SK-N-SH (cell line): ENCODE results near the gene APELA. TPM values are rescaled to one million over a fixed set of nuclear protein-coding genes. Genes with fewer than 3 reads are reported as not detected.

ENCODE experiments used
- CTCF ChIA-PET: fragments of 300-600, 350-600 bp; formaldehyde crosslinking; extraction: SDS; loops from one replicate; lab custom pipeline; 2021; lab: Yijun Ruan, JAX
- POLR2A ChIA-PET: fragments of 350-600 bp; sonication (Branson Sonifier 250); formaldehyde crosslinking; extraction: SDS; loops from one replicate; lab custom pipeline; 2020; ENCODE audit warnings: antibody characterized with exemption, inconsistent platforms; lab: Yijun Ruan, JAX
- DNase-seq: peaks from one replicate; pipeline ENCODE4 v3.0.0; 2012
- H2AFZ ChIP-seq: fragments of 200-600 bp; sonication (generic); 2 replicates; pipeline ENCODE4 v1.8.1; 2016; ENCODE audit warnings: antibody characterized with exemption, mild to moderate bottlenecking, low read depth
- H3F3A ChIP-seq: fragments of 200-600 bp; sonication (generic); replicated peaks from 2 replicates; pipeline ENCODE3; 2016; ENCODE audit warnings: antibody characterized with exemption, mild to moderate bottlenecking; ENCODE audit not compliant: insufficient read depth
- H3K27ac ChIP-seq, 2 experiments: fragments of 200-500 bp in 1 of 2; fragments of 200-600 bp in 1 of 2; sonication (Bioruptor generic) in 1 of 2; sonication (generic), shearing (Covaris generic) in 1 of 2; 2 replicates each; pipeline versions ENCODE4 v1.5.1 to v1.6.1; 2014 to 2016; ENCODE audit warnings: low read depth in 2 of 2, inconsistent platforms in 1 of 2, low read length in 1 of 2, mild to moderate bottlenecking in 1 of 2, mixed read lengths in 1 of 2
- H3K27me3 ChIP-seq: fragments of 200-600 bp; sonication (generic), shearing (Covaris generic); 2 replicates; pipeline ENCODE4 v1.6.1; 2016; ENCODE audit warnings: mixed run types; ENCODE audit not compliant: insufficient read depth
- H3K36me3 ChIP-seq, 2 experiments: fragments of 200-500 bp in 1 of 2; fragments of 200-600 bp in 1 of 2; sonication (Bioruptor generic) in 1 of 2; sonication (generic) in 1 of 2; replicated peaks in 1 of 2; 2 replicates each; pipeline versions ENCODE3 to v1.5.1; 2014 to 2016; ENCODE audit warnings: low read length in 1 of 2, mild to moderate bottlenecking in 1 of 2; ENCODE audit not compliant: insufficient read depth in 2 of 2, control insufficient read depth in 1 of 2
- H3K4me1 ChIP-seq, 2 experiments: fragments of 200-500 bp in 1 of 2; fragments of 200-600 bp in 1 of 2; sonication (Bioruptor generic) in 1 of 2; sonication (generic), shearing (Covaris generic) in 1 of 2; 2 replicates each; pipeline versions ENCODE4 v1.5.1 to v1.6.1; 2014 to 2016; ENCODE audit warnings: low read depth in 1 of 2, low read length in 1 of 2, mixed run types in 1 of 2; ENCODE audit not compliant: insufficient read depth in 2 of 2, control insufficient read depth in 1 of 2
- H3K4me2 ChIP-seq: fragments of 200-600 bp; sonication (generic), shearing (Covaris generic); 2 replicates; pipeline ENCODE4 v1.6.1; 2017; ENCODE audit warnings: mixed run types
- H3K4me3 ChIP-seq, 2 experiments: fragments of 200-500 bp in 1 of 2; fragments of 200-600 bp in 1 of 2; sonication (Bioruptor generic) in 1 of 2; sonication (generic), shearing (Covaris generic) in 1 of 2; 2 replicates each; pipeline versions ENCODE4 v1.5.1 to v1.8.1; 2014 to 2016; ENCODE audit warnings: low read depth in 2 of 2, inconsistent platforms in 1 of 2, low read length in 1 of 2, mild to moderate bottlenecking in 1 of 2, mixed read lengths in 1 of 2, moderate library complexity in 1 of 2
- H3K79me2 ChIP-seq: fragments of 200-600 bp; sonication (generic); 2 replicates; pipeline ENCODE4 v1.8.1; 2017; ENCODE audit warnings: mild to moderate bottlenecking; ENCODE audit not compliant: insufficient read depth
- H3K9ac ChIP-seq: fragments of 200-600 bp; sonication (generic); 2 replicates; pipeline ENCODE4 v1.6.1; 2017; ENCODE audit warnings: mixed run types
- H3K9me2 ChIP-seq: fragments of 200-600 bp; sonication (generic); 2 replicates; pipeline ENCODE4 v1.6.1; 2017; ENCODE audit warnings: mixed run types
- H3K9me3 ChIP-seq: fragments of 200-600 bp; sonication (generic); 2 replicates; pipeline ENCODE4 v1.6.1; 2017; ENCODE audit warnings: mixed run types, mild to moderate bottlenecking, moderate library complexity
- H4K20me1 ChIP-seq: fragments of 200-600 bp; sonication (generic); 2 replicates; pipeline ENCODE4 v1.6.1; 2017; ENCODE audit warnings: mild to moderate bottlenecking, mixed run types; ENCODE audit not compliant: insufficient read depth
- CTCF ChIP-seq: fragments of 200-600 bp; sonication (generic); IDR thresholded peaks from 2 replicates; pipeline ENCODE4 v1.6.1; 2017; ENCODE audit warnings: antibody characterized with exemption, mild to moderate bottlenecking, moderate library complexity
- ELF1 ChIP-seq: IDR thresholded peaks from 2 replicates; pipeline ENCODE4 v1.4.0; 2012
- JUND ChIP-seq: IDR thresholded peaks from 2 replicates; pipeline ENCODE4 v1.4.0; 2012
- RAD21 ChIP-seq: IDR thresholded peaks from 2 replicates; pipeline ENCODE4 v1.6.1; 2012; ENCODE audit warnings: mild to moderate bottlenecking, low read length
- SIN3A ChIP-seq: IDR thresholded peaks from 2 replicates; pipeline ENCODE4 v1.6.1; 2012; ENCODE audit warnings: low read depth, mild to moderate bottlenecking, low read length, moderate library complexity, borderline replicate concordance
- WGBS: methylation state at CpG from one replicate; pipeline ENCODE4 v1.1.6; 2017; ENCODE audit warnings: low lambda C conversion rate; 5-methylcytosine and 5-hydroxymethylcytosine counted together
- polyA plus RNA-seq, 3 experiments: library from polyadenylated mRNA; depleted of rRNA; stranded (reverse); fragments of >200 nt; gene quantifications; 2 replicates each; pipeline ENCODE4 v1.2.3, GENCODE V29; 2012
- TF ChIP-seq, protein P1 (sequence below): IDR thresholded peaks from 2 replicates; pipeline ENCODE4 v1.4.0; 2012; ENCODE audit warnings: low read depth, borderline replicate concordance

The APELA gene
- polyA plus RNA-seq, 1 of the 3 experiments (the other 2 are of a cell fraction) = not detected

- ChIA-PET POLR2A (no interaction called here), CTCF (no interaction called here)
- no peaks in the 10 kb centered on the region for H3K9me2 ChIP-seq
- H3K9me3 ChIP-seq = no peaks in the 10 kb centered on the region
- no peaks in the 10 kb centered on the region for H3K4me1 ChIP-seq
- H3K36me3 ChIP-seq = no peaks in the 10 kb centered on the region
- no peak overlapping the region for H3K27ac ChIP-seq
- WGBS = 7% methylated on average over 1 of the region's 1 CpG
- H3K79me2 ChIP-seq = no peaks in the 10 kb centered on the region
- no peak overlapping the region for H3K4me3 ChIP-seq
- no peaks in the 10 kb centered on the region for H4K20me1 ChIP-seq
- no peaks in the 10 kb centered on the region for H3F3A ChIP-seq
- H3K4me2 ChIP-seq = no peak overlapping the region
- DNase-seq = no peak
- TF ChIP-seq CTCF (no peak), SIN3A (no peak)
- no peaks in the 10 kb centered on the region for H3K27me3 ChIP-seq
- no peak overlapping the region for H3K9ac ChIP-seq
- H2AFZ ChIP-seq = no peak overlapping the region
These were observed 20.6 kb upstream of the APELA start for GRCh38 chr4:164856396-164856795.

DNA sequence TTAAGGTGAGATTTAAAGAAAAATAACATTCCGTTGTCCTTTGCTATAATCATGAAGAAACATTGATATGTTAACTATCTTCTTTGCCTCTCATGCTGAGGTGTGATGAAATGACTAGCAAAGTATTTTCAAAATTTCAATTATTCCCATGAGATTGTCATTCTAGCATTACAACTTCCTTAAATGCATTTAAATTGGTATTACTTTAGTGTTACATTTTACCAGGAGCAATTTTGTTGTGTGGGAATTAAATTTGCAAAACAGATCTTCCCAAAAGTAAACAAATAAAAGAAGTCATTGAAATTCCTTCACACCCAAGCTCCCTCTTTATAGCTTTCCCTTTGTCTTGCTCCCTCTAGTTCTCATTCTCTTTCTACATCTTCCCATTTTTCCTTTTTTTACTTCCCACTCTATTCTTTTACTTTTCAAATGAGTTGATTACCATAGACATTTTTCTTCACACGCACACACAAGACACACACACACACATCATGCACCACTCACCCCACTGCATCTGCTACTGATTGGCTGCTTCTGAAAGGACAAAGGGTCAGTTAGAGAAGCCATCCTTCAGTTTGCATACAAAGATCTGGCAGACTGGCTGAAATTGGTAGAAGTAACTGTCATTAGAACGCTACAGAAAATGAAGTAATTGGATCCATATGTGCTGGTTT is 10.0 kb upstream of the APELA start:
- no peak overlapping the region for H3K27ac ChIP-seq
- H3K9me3 ChIP-seq = no peaks in the 10 kb centered on the region
- H3K4me2 ChIP-seq = no peak overlapping the region
- H3K9ac ChIP-seq = no peak overlapping the region
- TF ChIP-seq, protein P1, sequence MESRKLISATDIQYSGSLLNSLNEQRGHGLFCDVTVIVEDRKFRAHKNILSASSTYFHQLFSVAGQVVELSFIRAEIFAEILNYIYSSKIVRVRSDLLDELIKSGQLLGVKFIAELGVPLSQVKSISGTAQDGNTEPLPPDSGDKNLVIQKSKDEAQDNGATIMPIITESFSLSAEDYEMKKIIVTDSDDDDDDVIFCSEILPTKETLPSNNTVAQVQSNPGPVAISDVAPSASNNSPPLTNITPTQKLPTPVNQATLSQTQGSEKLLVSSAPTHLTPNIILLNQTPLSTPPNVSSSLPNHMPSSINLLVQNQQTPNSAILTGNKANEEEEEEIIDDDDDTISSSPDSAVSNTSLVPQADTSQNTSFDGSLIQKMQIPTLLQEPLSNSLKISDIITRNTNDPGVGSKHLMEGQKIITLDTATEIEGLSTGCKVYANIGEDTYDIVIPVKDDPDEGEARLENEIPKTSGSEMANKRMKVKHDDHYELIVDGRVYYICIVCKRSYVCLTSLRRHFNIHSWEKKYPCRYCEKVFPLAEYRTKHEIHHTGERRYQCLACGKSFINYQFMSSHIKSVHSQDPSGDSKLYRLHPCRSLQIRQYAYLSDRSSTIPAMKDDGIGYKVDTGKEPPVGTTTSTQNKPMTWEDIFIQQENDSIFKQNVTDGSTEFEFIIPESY = no peak
- TF ChIP-seq JUND (no peak), RAD21 (no peak), ELF1 (no peak), CTCF (no peak)
- no peaks in the 10 kb centered on the region for H4K20me1 ChIP-seq
- no peaks in the 10 kb centered on the region; a peak in 1 of 4 replicates for H3K4me1 ChIP-seq
- no peaks in the 10 kb centered on the region for H3K9me2 ChIP-seq
- H2AFZ ChIP-seq = no peak overlapping the region
- H3K79me2 ChIP-seq = no peaks in the 10 kb centered on the region
- no peaks in the 10 kb centered on the region for H3K36me3 ChIP-seq
- no peak overlapping the region for H3K4me3 ChIP-seq
- H3F3A ChIP-seq = no peaks in the 10 kb centered on the region
- no peak for DNase-seq
- no peaks in the 10 kb centered on the region for H3K27me3 ChIP-seq
- POLR2A ChIA-PET = no interaction called here
- CTCF ChIA-PET = no interaction called here
- 1% methylated on average over 3 of the region's 3 CpGs for WGBS
